K562 (cell line): ENCODE measurements around the gene PIK3CD. TPM values are rescaled to one million over a fixed set of nuclear protein-coding genes. Genes with fewer than 3 reads are reported as not detected.

Source experiments
- ATAC-seq: fragments of 200-7000 bp; cut with Tn5 transposase; 3 replicates; pipeline ENCODE4 v1.9.1; 2020; ENCODE audit warnings: moderate library complexity
- BruUV-seq: library from RNA; stranded (reverse); fragments of 400-500 nt; replicated peaks from 2 replicates; lab custom pipeline; 2021; lab: Mats Ljungman, UMichigan
- CTCF ChIA-PET: fragments of 300-600 bp; formaldehyde crosslinking; extraction: SDS; loops from one replicate; lab custom pipeline; 2021; ENCODE audit warnings: low intra/inter-chr PET ratio; lab: Yijun Ruan, JAX
- POLR2A ChIA-PET: fragments of 300-600, 350-650 bp; sonication (Branson Sonifier 250); formaldehyde crosslinking; extraction: SDS; loops from one replicate; lab custom pipeline; 2021; ENCODE audit warnings: antibody characterized with exemption, inconsistent platforms; lab: Yijun Ruan, JAX
- DNase-seq, 4 experiments: peaks; one replicate each; pipeline versions ENCODE4 v3.0.0 to v3.0.0-alpha.2; 2011 to 2018; ENCODE audit warnings: low spot score in 3 of 4, mixed read lengths in 3 of 4; ENCODE audit errors: extremely low read depth in 1 of 4
- FAIRE-seq: peaks from 2 replicates; lab custom pipeline; 2011; peaks lifted over from hg19 to GRCh38; lab: Jason Lieb, UNC
- H2AFZ ChIP-seq: 2 replicates; pipeline ENCODE4 v1.6.0; 2011; ENCODE audit warnings: low read depth, low read length, control low read depth, inconsistent platforms
- H3K27ac ChIP-seq: fragments of 200-600 bp; 3 replicates; pipeline ENCODE4 v1.8.0; 2011; ENCODE audit warnings: low read depth, mild to moderate bottlenecking, control low read depth, inconsistent platforms, low read length, moderate library complexity, mixed read lengths; ENCODE audit errors: extremely low read depth
- H3K27me3 ChIP-seq, 2 experiments: fragments of 300-600 bp in 1 of 2; 2 replicates in 1 of 2; 3 replicates in 1 of 2; pipeline versions ENCODE4 v1.6.0 to v1.8.0; 2011; ENCODE audit warnings: inconsistent platforms in 2 of 2, low read length in 2 of 2, mild to moderate bottlenecking in 1 of 2, mixed read lengths in 1 of 2, moderate library complexity in 1 of 2; ENCODE audit not compliant: control insufficient read depth in 2 of 2, insufficient read depth in 2 of 2
- H3K36me3 ChIP-seq: fragments of 300-600 bp; 3 replicates; pipeline ENCODE4 v1.8.0; 2011; ENCODE audit warnings: mild to moderate bottlenecking, low read length, inconsistent platforms; ENCODE audit not compliant: control insufficient read depth, insufficient read depth
- H3K4me1 ChIP-seq, 2 experiments: fragments of 200-600 bp in 1 of 2; replicated peaks in 1 of 2; 2 replicates in 1 of 2; 3 replicates in 1 of 2; pipeline versions ENCODE4 v1.5.1 to v1.8.0; 2011; ENCODE audit warnings: inconsistent platforms in 2 of 2, low read length in 2 of 2, mild to moderate bottlenecking in 1 of 2, mixed read lengths in 1 of 2, moderate library complexity in 1 of 2; ENCODE audit not compliant: control insufficient read depth in 2 of 2, insufficient read depth in 2 of 2
- H3K4me2 ChIP-seq: 2 replicates; pipeline ENCODE4 v1.6.1; 2011; ENCODE audit warnings: low read length, control low read depth, inconsistent platforms, mixed read lengths; ENCODE audit not compliant: insufficient read depth
- H3K4me3 ChIP-seq: fragments of 200-600 bp; sonication (generic), shearing (Covaris generic); 2 replicates; pipeline ENCODE4 v1.5.1; 2016; ENCODE audit warnings: control low read depth, inconsistent platforms
- H3K79me2 ChIP-seq: fragments of 200-600 bp; 3 replicates; pipeline ENCODE4 v1.8.0; 2011; ENCODE audit warnings: low read length, inconsistent platforms; ENCODE audit not compliant: control insufficient read depth, insufficient read depth
- H3K9ac ChIP-seq, 2 experiments: 2 replicates each; pipeline versions ENCODE4 v1.6.0 to v1.6.1; 2011; ENCODE audit warnings: low read depth in 2 of 2, low read length in 2 of 2, control low read depth in 1 of 2, inconsistent platforms in 1 of 2, mild to moderate bottlenecking in 1 of 2, mixed read lengths in 1 of 2; ENCODE audit not compliant: insufficient read depth in 1 of 2
- H3K9me1 ChIP-seq: one replicate; pipeline ENCODE4 v1.6.0; 2011; ENCODE audit warnings: inconsistent platforms, mild to moderate bottlenecking, low read length, moderate library complexity; ENCODE audit not compliant: control insufficient read depth, insufficient read depth
- H3K9me3 ChIP-seq: replicated peaks from 2 replicates; pipeline ENCODE4 v1.5.1; 2011; ENCODE audit warnings: low read depth, low read length, inconsistent platforms; ENCODE audit not compliant: control insufficient read depth, insufficient read depth
- H4K20me1 ChIP-seq: replicated peaks from 2 replicates; pipeline ENCODE4 v1.6.1; 2011; ENCODE audit warnings: low read length, inconsistent platforms, mixed read lengths; ENCODE audit not compliant: control insufficient read depth, insufficient read depth
- HINFP ChIP-seq: fragments of 450-650 bp; conservative IDR thresholded peaks from 2 replicates; pipeline ENCODE4 v1.6.1; 2016; ENCODE audit warnings: missing genetic modification characterization, low read depth, mild to moderate bottlenecking, control low read depth, missing compliant biosample characterization
- POLR2G ChIP-seq: fragments of 200-400 bp; formaldehyde crosslinking; IDR thresholded peaks from 2 replicates; pipeline ENCODE4 v1.6.1; 2017; ENCODE audit warnings: low read depth, mild to moderate bottlenecking, antibody characterized with exemption, low read length, moderate library complexity
- RBM22 ChIP-seq: fragments of 200-400 bp; formaldehyde crosslinking; IDR thresholded peaks from 2 replicates; pipeline ENCODE4 v1.6.1; 2018; ENCODE audit warnings: low read length, low read depth; ENCODE audit not compliant: poor library complexity, severe bottlenecking
- U2AF1 ChIP-seq: fragments of 200-400 bp; formaldehyde crosslinking; optimal IDR thresholded peaks from 2 replicates; pipeline ENCODE3; 2017; ENCODE audit warnings: mild to moderate bottlenecking, low read depth, low read length, moderate library complexity
- XRCC5 ChIP-seq: fragments of 200-400 bp; formaldehyde crosslinking; IDR thresholded peaks from 2 replicates; pipeline ENCODE4 v1.6.1; 2017; ENCODE audit warnings: low read depth, mild to moderate bottlenecking, low read length
- WGBS: fragments of 100-300 bp; shearing (Covaris generic); methylation state at CpG from one replicate; pipeline ENCODE4 v1.1.6; 2016; ENCODE audit warnings: low coverage, mixed read lengths; ENCODE audit not compliant: insufficient coverage; ENCODE audit errors: missing lambda C conversion rate; 5-methylcytosine and 5-hydroxymethylcytosine counted together
- in situ Hi-C: fragments of 300-500 bp; cut with MboI; formaldehyde crosslinking; loops from 4 replicates; pipeline ENCODE4 v1.15.0; 2018; ENCODE audit warnings: inconsistent platforms, mixed read lengths
- intact Hi-C: fragments of 100-400 bp; cut with micrococcal nuclease; formaldehyde crosslinking; loops from 2 replicates; pipeline ENCODE4 v1.14.2; 2022
- polyA plus RNA-seq, 8 experiments: library from polyadenylated mRNA; depleted of rRNA in 4 of 8; stranded (reverse) in 5 of 8; unstranded in 3 of 8; fragments of >200 nt; fragmentation: Nextera tagmentation in 2 of 8; fragmentation: Illumina TruSeq in 1 of 8; extraction: Ambion mirVana in 2 of 8; extraction: Trizol in 1 of 8; gene quantifications; 2 replicates each; pipeline versions ENCODE4 v1.2.1 to v1.2.3, GENCODE V29; 2011 to 2014; ENCODE audit warnings: inconsistent platforms in 1 of 8, missing spikeins in 1 of 8
- total RNA-seq, 7 experiments: library from RNA; depleted of rRNA in 6 of 7; stranded (reverse); fragments of >200 nt in 6 of 7; fragmentation: Illumina TruSeq in 2 of 7; extraction: Trizol in 2 of 7; gene quantifications; 2 replicates each; pipeline versions ENCODE4 v1.2.1 to v1.2.3, GENCODE V29; 2011 to 2021; ENCODE audit warnings: low replicate concordance in 1 of 7

PIK3CD gene
- total and polyA plus RNA-seq, 9 of the 15 experiments (the other 6 are each of a cell fraction or from before 2014, with no cell fraction given) = 1.8 to 20.8 (median 7.2) TPM

DNA sequence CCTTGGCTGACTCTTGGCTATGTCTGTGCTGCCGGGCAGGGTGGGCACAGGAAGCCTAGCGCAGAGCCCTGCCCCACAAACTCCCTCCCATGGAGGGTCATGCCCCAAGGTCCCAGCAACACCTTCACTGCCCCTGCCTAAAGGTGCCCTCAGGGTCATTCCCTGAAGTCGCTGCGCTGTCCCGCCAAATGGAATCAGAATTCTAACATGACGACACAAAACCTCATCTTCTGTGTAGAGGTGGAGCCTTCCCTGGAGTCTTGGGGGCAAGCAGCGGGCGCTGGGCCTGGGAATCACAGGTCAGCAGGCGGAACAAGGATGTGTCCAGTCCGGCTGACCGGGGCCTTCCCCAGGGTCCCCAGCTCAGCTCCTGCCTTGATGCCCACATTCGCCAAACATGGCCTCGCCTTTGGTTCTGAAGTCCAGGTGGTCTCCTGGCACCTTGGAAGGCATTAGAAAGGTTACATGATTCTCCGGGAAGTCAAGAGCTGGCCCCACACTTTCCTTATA lies 45.5 kb upstream of the PIK3CD start:
- H3K27ac ChIP-seq = no peak overlapping the region
- ChIA-PET POLR2A (interaction anchor here (0.5 to 3.0 kb wide), 5 partner anchors 10 to 601 kb away, joined by 3 to 17 read pairs (median 3); no protein-coding TSS in a partner anchor), CTCF (no interaction called here)
- peaks cover 3% of the 10 kb centered on the region for H3K9me1 ChIP-seq
- in situ Hi-C loops = no loop called here
- H3K27me3 ChIP-seq = no peaks in the 10 kb centered on the region
- peak overlapping the region in 1 of 2 experiments; percentile 29; a peak in 1 of 4 replicates for H3K9ac ChIP-seq
- WGBS = 98% methylated on average over 14 of the region's 14 CpGs
- no peak for FAIRE-seq
- no peaks in the 10 kb centered on the region for H3K79me2 ChIP-seq
- intact Hi-C loops = no loop called here
- BruUV-seq = no TSS peak
- TF ChIP-seq U2AF1 = no peak
- peak; percentile 19 for TF ChIP-seq RBM22
- TF ChIP-seq XRCC5 = no peak
- peak; percentile 7; the same call in 1 of the 2 replicates for TF ChIP-seq POLR2G
- TF ChIP-seq HINFP (tag) = no peak
- TF ChIP-seq, all 486 proteins: peak for 2
- Histone ChIP-seq H3K9me3 (no peaks in the 10 kb centered on the region), H3K36me3 (peaks cover 97% of the 10 kb centered on the region; the same call in 2 of the 3 replicates), H2AFZ (no peak overlapping the region), H3K4me2 (no peak overlapping the region), H3K4me1 (peaks cover 0 to 14% of the 10 kb centered on the region in 2 experiments; a peak in 1 of 5 replicates), H4K20me1 (peaks cover 3% of the 10 kb centered on the region; the same call in 1 of the 2 replicates), H3K4me3 (no peak overlapping the region)
- ATAC-seq = no peak
- no peak for DNase-seq
